ENCODE results near the gene MYLK.
A peak's percentile ranks its signal among the peaks of the same experiment; 100 is the strongest.
"Not testable (repeated sequence)": the region's sequence is repeated elsewhere in the genome, so short reads cannot be mapped to it uniquely, and the experiment has no call there.

Gene MYLK

GRCh38 chr3:123605789-123606234, 278.3 kb downstream of the MYLK start:
- H3K56ac ChIP-seq (ENCODE audit: low read length), result peak overlapping the region; percentile 34
- H2AK5ac ChIP-seq (ENCODE audit: low read length), result no peak overlapping the region
- no peaks in the 10 kb centered on the region for H3K36me3 ChIP-seq (ENCODE audit: control insufficient read depth, insufficient read depth, low read length)
- no peaks in the 10 kb centered on the region for H3K27me3 ChIP-seq (ENCODE audit: insufficient read depth, low read length, poor library complexity)
- H3K27ac ChIP-seq (ENCODE audit: low read depth, low read length), result no peak overlapping the region
- no CpG with 5 or more reads among the region's 5 CpGs for WGBS (ENCODE audit: extremely low coverage, insufficient coverage, low lambda C conversion rate)
- H2BK5ac ChIP-seq (ENCODE audit: low read length), result no peak overlapping the region
- no peaks in the 10 kb centered on the region for H3K79me1 ChIP-seq (ENCODE audit: low read length)
- H3K18ac ChIP-seq (ENCODE audit: low read length), result no peak overlapping the region
- no peak overlapping the region for H4K5ac ChIP-seq (ENCODE audit: low read length)
- H3K23ac ChIP-seq (ENCODE audit: low read length), result no peak overlapping the region
- no peaks in the 10 kb centered on the region for H3K79me2 ChIP-seq (ENCODE audit: control insufficient read depth, insufficient read depth, low read length)
- no peak overlapping the region for H3K4me2 ChIP-seq (ENCODE audit: low read length)
- no peak overlapping the region for H3K4ac ChIP-seq (ENCODE audit: low read depth, low read length)
- H4K8ac ChIP-seq (ENCODE audit: low read depth, low read length), result no peak overlapping the region
- H2BK120ac ChIP-seq (ENCODE audit: low read depth, low read length), result no peak overlapping the region
- DNase-seq, result peak; percentile 87
- H3K9ac ChIP-seq (ENCODE audit: low read length), result no peak overlapping the region
- no peaks in the 10 kb centered on the region for H3K4me1 ChIP-seq (ENCODE audit: control insufficient read depth, low read depth, low read length)
- H3K4me3 ChIP-seq (ENCODE audit: low read length), result no peak overlapping the region
- H2BK15ac ChIP-seq (replicated peaks; ENCODE audit: low read depth), result no peak overlapping the region

- H3K27me3 ChIP-seq (ENCODE audit: insufficient read depth, low read length, poor library complexity); H3K79me2 ChIP-seq (ENCODE audit: control insufficient read depth, insufficient read depth, low read length); H3K23ac ChIP-seq (ENCODE audit: low read length); H2BK120ac ChIP-seq (ENCODE audit: low read depth, low read length); H3K4me3 ChIP-seq (ENCODE audit: low read length); H4K8ac ChIP-seq (ENCODE audit: low read depth, low read length); H3K4me1 ChIP-seq (ENCODE audit: control insufficient read depth, low read depth, low read length); H3K9ac ChIP-seq (ENCODE audit: low read length); H2BK5ac ChIP-seq (ENCODE audit: low read length); DNase-seq; H3K4ac ChIP-seq (ENCODE audit: low read depth, low read length); H3K79me1 ChIP-seq (ENCODE audit: low read length); H3K56ac ChIP-seq (ENCODE audit: low read length); H3K36me3 ChIP-seq (ENCODE audit: control insufficient read depth, insufficient read depth, low read length); H2BK15ac ChIP-seq (replicated peaks; ENCODE audit: low read depth); H3K4me2 ChIP-seq (ENCODE audit: low read length); H3K18ac ChIP-seq (ENCODE audit: low read length); H4K5ac ChIP-seq (ENCODE audit: low read length); H2AK5ac ChIP-seq (ENCODE audit: low read length); H3K27ac ChIP-seq (ENCODE audit: low read depth, low read length): not testable (repeated sequence)
- WGBS (ENCODE audit: extremely low coverage, insufficient coverage, low lambda C conversion rate), result no CpG with 5 or more reads among the region's 2 CpGs
Observed at GRCh38 chr3:123603153-123603552, 281.0 kb downstream of the MYLK start.

GRCh38 chr3:123602325-123602724, 281.8 kb downstream of the MYLK start:
- Histone ChIP-seq H3K18ac (ENCODE audit: low read length) (no peak overlapping the region), H3K27ac (ENCODE audit: low read depth, low read length) (no peak overlapping the region), H2AK5ac (ENCODE audit: low read length) (no peak overlapping the region), H2BK5ac (ENCODE audit: low read length) (no peak overlapping the region), H3K9ac (ENCODE audit: low read length) (no peak overlapping the region), H3K79me2 (ENCODE audit: control insufficient read depth, insufficient read depth, low read length) (no peaks in the 10 kb centered on the region), H4K8ac (ENCODE audit: low read depth, low read length) (no peak overlapping the region), H3K23ac (ENCODE audit: low read length) (no peak overlapping the region), H3K4me3 (ENCODE audit: low read length) (no peak overlapping the region), H3K4ac (ENCODE audit: low read depth, low read length) (no peak overlapping the region), H2BK120ac (ENCODE audit: low read depth, low read length) (no peak overlapping the region), H2BK15ac (replicated peaks; ENCODE audit: low read depth) (no peak overlapping the region), H3K27me3 (ENCODE audit: insufficient read depth, low read length, poor library complexity) (no peaks in the 10 kb centered on the region), H3K4me2 (ENCODE audit: low read length) (no peak overlapping the region), H3K79me1 (ENCODE audit: low read length) (no peaks in the 10 kb centered on the region), H3K56ac (ENCODE audit: low read length) (no peak overlapping the region), H4K5ac (ENCODE audit: low read length) (no peak overlapping the region), H3K36me3 (ENCODE audit: control insufficient read depth, insufficient read depth, low read length) (no peaks in the 10 kb centered on the region), H3K4me1 (ENCODE audit: control insufficient read depth, low read depth, low read length) (no peaks in the 10 kb centered on the region)
- WGBS (ENCODE audit: extremely low coverage, insufficient coverage, low lambda C conversion rate), result no CpG with 5 or more reads among the region's 1 CpG
- no peak for DNase-seq

DNA sequence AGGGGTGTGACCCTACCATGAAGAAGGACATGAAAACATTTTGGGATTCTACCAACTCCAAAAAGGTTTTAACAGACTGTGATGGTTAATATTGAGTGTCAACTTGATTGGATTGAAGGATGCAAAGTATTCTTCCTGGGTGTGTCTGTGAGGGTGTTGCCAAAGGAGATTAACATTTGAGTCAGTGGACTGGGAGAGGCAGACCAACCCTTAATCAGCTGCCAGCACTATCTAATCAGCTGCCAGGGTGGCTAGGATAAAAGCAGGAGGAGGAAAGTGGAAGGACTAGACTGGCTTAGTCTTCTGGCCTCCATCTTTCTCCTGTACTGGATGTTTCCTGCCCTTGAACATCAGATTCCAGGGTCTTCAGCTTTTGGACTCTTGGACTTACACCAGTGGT, 283.3 kb downstream of the MYLK start:
- not testable (repeated sequence) for H3K79me2 ChIP-seq (ENCODE audit: control insufficient read depth, insufficient read depth, low read length); H2AK5ac ChIP-seq (ENCODE audit: low read length); H3K27me3 ChIP-seq (ENCODE audit: insufficient read depth, low read length, poor library complexity); H3K4ac ChIP-seq (ENCODE audit: low read depth, low read length); H3K23ac ChIP-seq (ENCODE audit: low read length); H3K27ac ChIP-seq (ENCODE audit: low read depth, low read length); H3K4me2 ChIP-seq (ENCODE audit: low read length); H2BK120ac ChIP-seq (ENCODE audit: low read depth, low read length); H2BK15ac ChIP-seq (replicated peaks; ENCODE audit: low read depth); H3K4me3 ChIP-seq (ENCODE audit: low read length); H3K79me1 ChIP-seq (ENCODE audit: low read length); H4K5ac ChIP-seq (ENCODE audit: low read length); H3K36me3 ChIP-seq (ENCODE audit: control insufficient read depth, insufficient read depth, low read length); H3K56ac ChIP-seq (ENCODE audit: low read length); H3K9ac ChIP-seq (ENCODE audit: low read length); H4K8ac ChIP-seq (ENCODE audit: low read depth, low read length); H3K18ac ChIP-seq (ENCODE audit: low read length); H2BK5ac ChIP-seq (ENCODE audit: low read length); H3K4me1 ChIP-seq (ENCODE audit: control insufficient read depth, low read depth, low read length)
- DNase-seq, result peak; percentile 82

DNA sequence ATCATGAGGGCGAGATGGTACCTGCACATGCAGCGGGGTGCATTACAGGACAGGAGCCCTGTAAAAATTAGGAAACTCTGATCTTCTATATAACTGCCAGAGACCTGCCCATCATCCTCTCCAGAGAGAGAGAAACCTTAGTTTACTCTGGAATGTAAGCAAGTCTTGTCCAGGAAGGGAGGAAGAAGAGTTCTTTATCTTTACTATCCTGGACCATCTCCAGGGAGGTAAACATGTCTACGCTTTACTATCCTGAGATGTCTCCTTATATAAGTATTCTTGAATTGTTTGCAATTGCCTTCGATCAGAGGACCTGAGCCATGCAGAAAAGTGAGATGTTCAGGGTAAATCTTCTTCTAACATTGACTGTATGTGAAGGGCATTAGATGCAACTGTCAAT, 286.6 kb downstream of the MYLK start:
- no peak overlapping the region for H2BK15ac ChIP-seq (replicated peaks; ENCODE audit: low read depth)
- H3K36me3 ChIP-seq (ENCODE audit: control insufficient read depth, insufficient read depth, low read length), result no peaks in the 10 kb centered on the region
- no peak overlapping the region for H4K5ac ChIP-seq (ENCODE audit: low read length)
- H3K27me3 ChIP-seq (ENCODE audit: insufficient read depth, low read length, poor library complexity), result no peaks in the 10 kb centered on the region
- H4K8ac ChIP-seq (ENCODE audit: low read depth, low read length), result peak overlapping the region; percentile 28
- H3K4ac ChIP-seq (ENCODE audit: low read depth, low read length), result no peak overlapping the region
- H3K27ac ChIP-seq (ENCODE audit: low read depth, low read length), result no peak overlapping the region
- WGBS (ENCODE audit: extremely low coverage, insufficient coverage, low lambda C conversion rate), result no CpG with 5 or more reads among the region's 4 CpGs
- H3K18ac ChIP-seq (ENCODE audit: low read length), result no peak overlapping the region
- H3K79me2 ChIP-seq (ENCODE audit: control insufficient read depth, insufficient read depth, low read length), result no peaks in the 10 kb centered on the region
- H3K4me1 ChIP-seq (ENCODE audit: control insufficient read depth, low read depth, low read length), result no peaks in the 10 kb centered on the region
- H2AK5ac ChIP-seq (ENCODE audit: low read length), result no peak overlapping the region
- no peak overlapping the region for H3K4me2 ChIP-seq (ENCODE audit: low read length)
- no peaks in the 10 kb centered on the region for H3K79me1 ChIP-seq (ENCODE audit: low read length)
- no peak overlapping the region for H3K23ac ChIP-seq (ENCODE audit: low read length)
- H3K9ac ChIP-seq (ENCODE audit: low read length), result no peak overlapping the region
- no peak overlapping the region for H3K4me3 ChIP-seq (ENCODE audit: low read length)
- no peak for DNase-seq
- no peak overlapping the region for H2BK5ac ChIP-seq (ENCODE audit: low read length)
- no peak overlapping the region for H2BK120ac ChIP-seq (ENCODE audit: low read depth, low read length)
- H3K56ac ChIP-seq (ENCODE audit: low read length), result no peak overlapping the region

- no peak for DNase-seq
- H3K36me3 ChIP-seq (ENCODE audit: control insufficient read depth, insufficient read depth, low read length), result no peaks in the 10 kb centered on the region
Observed at GRCh38 chr3:123595396-123596180, 288.5 kb downstream of the MYLK start.

More at GRCh38 chr3:123595396-123596180, 288.5 kb downstream of the MYLK start:
- Histone ChIP-seq H3K4ac (ENCODE audit: low read depth, low read length) (no peak overlapping the region), H3K79me1 (ENCODE audit: low read length) (no peaks in the 10 kb centered on the region), H2BK120ac (ENCODE audit: low read depth, low read length) (no peak overlapping the region), H3K4me3 (ENCODE audit: low read length) (no peak overlapping the region), H3K4me2 (ENCODE audit: low read length) (no peak overlapping the region), H2BK15ac (replicated peaks; ENCODE audit: low read depth) (no peak overlapping the region), H4K8ac (ENCODE audit: low read depth, low read length) (no peak overlapping the region), H3K23ac (ENCODE audit: low read length) (no peak overlapping the region), H2AK5ac (ENCODE audit: low read length) (no peak overlapping the region), H3K4me1 (ENCODE audit: control insufficient read depth, low read depth, low read length) (no peaks in the 10 kb centered on the region), H2BK5ac (ENCODE audit: low read length) (no peak overlapping the region), H3K56ac (ENCODE audit: low read length) (no peak overlapping the region), H3K18ac (ENCODE audit: low read length) (no peak overlapping the region), H3K9ac (ENCODE audit: low read length) (no peak overlapping the region), H4K5ac (ENCODE audit: low read length) (no peak overlapping the region), H3K79me2 (ENCODE audit: control insufficient read depth, insufficient read depth, low read length) (no peaks in the 10 kb centered on the region), H3K27me3 (ENCODE audit: insufficient read depth, low read length, poor library complexity) (no peaks in the 10 kb centered on the region), H3K27ac (ENCODE audit: low read depth, low read length) (no peak overlapping the region)
- no CpG with 5 or more reads among the region's 5 CpGs for WGBS (ENCODE audit: extremely low coverage, insufficient coverage, low lambda C conversion rate)
